HL-60/S4 (cell line): ENCODE results near the gene ADAMTSL3.

ENCODE experiments used
- in situ Hi-C: fragments of 300-500 bp; cut with MboI; formaldehyde crosslinking; loops from 2 replicates; pipeline ENCODE4 v1.14.3; 2022; ENCODE audit warnings: low sequenced_read_pairs

The ADAMTSL3 gene

GRCh38 chr15:83813682-83814081 lies 159.8 kb downstream of the ADAMTSL3 start:
- in situ Hi-C loops: no loop called here

- in situ Hi-C loops: no loop called here
Measured at GRCh38 chr15:83815506-83815905, 161.6 kb downstream of the ADAMTSL3 start.

GRCh38 chr15:83816124-83816883 lies 162.4 kb downstream of the ADAMTSL3 start:
- in situ Hi-C loops: no loop called here

GRCh38 chr15:83818591-83818990 lies 164.7 kb downstream of the ADAMTSL3 start:
- in situ Hi-C loops: no loop called here

GRCh38 chr15:83830381-83830780 lies 176.5 kb downstream of the ADAMTSL3 start:
- in situ Hi-C loops: no loop called here

GRCh38 chr15:83833569-83833968 lies 179.6 kb downstream of the ADAMTSL3 start:
- in situ Hi-C loops: no loop called here

GRCh38 chr15:83835479-83835878 lies 181.6 kb downstream of the ADAMTSL3 start:
- in situ Hi-C loops: no loop called here

GRCh38 chr15:83837945-83838571 lies 184.1 kb downstream of the ADAMTSL3 start:
- in situ Hi-C loops: no loop called here

- in situ Hi-C loops: no loop called here
Measured at GRCh38 chr15:83838763-83839162, 184.8 kb downstream of the ADAMTSL3 start.

GRCh38 chr15:83842281-83842680 lies 188.4 kb downstream of the ADAMTSL3 start:
- in situ Hi-C loops: no loop called here

GRCh38 chr15:83843471-83843871 lies 189.5 kb downstream of the ADAMTSL3 start:
- in situ Hi-C loops: no loop called here

GRCh38 chr15:83844742-83845141 lies 190.8 kb downstream of the ADAMTSL3 start:
- in situ Hi-C loops: no loop called here

GRCh38 chr15:83845230-83845629 lies 191.3 kb downstream of the ADAMTSL3 start:
- in situ Hi-C loops: no loop called here

- in situ Hi-C loops: no loop called here
Measured at GRCh38 chr15:83846847-83847246, 192.9 kb downstream of the ADAMTSL3 start.

GRCh38 chr15:83848315-83849050 lies 194.6 kb downstream of the ADAMTSL3 start:
- in situ Hi-C loops: no loop called here

- in situ Hi-C loops: no loop called here
Measured at GRCh38 chr15:83850015-83850414, 196.1 kb downstream of the ADAMTSL3 start.

GRCh38 chr15:83850501-83851245 lies 196.8 kb downstream of the ADAMTSL3 start:
- in situ Hi-C loops: no loop called here

- in situ Hi-C loops: no loop called here
Measured at GRCh38 chr15:83853232-83853631, 199.3 kb downstream of the ADAMTSL3 start.

GRCh38 chr15:83854321-83854720 lies 200.4 kb downstream of the ADAMTSL3 start:
- in situ Hi-C loops: no loop called here

GRCh38 chr15:83854950-83855707 lies 201.2 kb downstream of the ADAMTSL3 start:
- in situ Hi-C loops: no loop called here
